Prostate gland (tissue), 2 donors: Measurements from ENCODE around the gene DCLK2. TPM values are rescaled to one million over a fixed set of nuclear protein-coding genes. Genes with fewer than 3 reads are reported as not detected.

Experiments
- DNase-seq: peaks from one replicate; pipeline ENCODE4 v3.0.0-alpha.2; 2019; ENCODE audit warnings: low spot score
- H3K27ac ChIP-seq, 2 donors: fragments of 200-600 bp; sonication (generic); 2 replicates each; pipeline ENCODE4 v1.5.1; 2017 to 2019
- H3K27me3 ChIP-seq: fragments of 200-600 bp; sonication (generic); replicated peaks from 2 replicates; pipeline ENCODE4 v1.5.1; 2019; ENCODE audit not compliant: insufficient read depth
- H3K36me3 ChIP-seq, 2 donors: fragments of 200-600 bp; sonication (generic); 1 replicate in 1 of 2; 2 replicates in 1 of 2; pipeline versions ENCODE4 v1.5.1 to v1.8.1; 2017 to 2019
- H3K4me1 ChIP-seq: fragments of 200-600 bp; sonication (generic); replicated peaks from 2 replicates; pipeline ENCODE4 v1.5.1; 2019
- H3K4me3 ChIP-seq, 2 donors: fragments of 200-600 bp; sonication (generic); 2 replicates each; pipeline ENCODE4 v1.5.1; 2017 to 2019
- H3K9me3 ChIP-seq: fragments of 200-600 bp; sonication (generic); 2 replicates; pipeline ENCODE4 v1.5.1; 2017
- POLR2A ChIP-seq: fragments of 450-650 bp; IDR thresholded peaks from one replicate; pipeline ENCODE4 v1.6.1; 2016; ENCODE audit warnings: antibody characterized with exemption, mild to moderate bottlenecking
- POLR2AphosphoS5 ChIP-seq: sonication (generic); formaldehyde crosslinking; IDR thresholded peaks from one replicate; pipeline ENCODE4 v1.6.1; 2017; ENCODE audit warnings: antibody characterized with exemption
- WGBS: methylation state at CpG from one replicate; pipeline ENCODE4 v1.1.5; 2018; 5-methylcytosine and 5-hydroxymethylcytosine counted together
- intact Hi-C: fragments of 100-400 bp; cut with DNase I; formaldehyde crosslinking; loops from one replicate; pipeline ENCODE4 v1.14.2; 2022
- total RNA-seq, 2 donors: library from RNA; depleted of rRNA; stranded (reverse); fragments of >200 nt; gene quantifications; one replicate each; pipeline ENCODE4 v1.1.0, GENCODE V29; 2016
- TF ChIP-seq, protein P1 (sequence below), 4 experiments: fragments of 200-600 bp in 2 of 4; fragments of 450-650 bp in 2 of 4; sonication (generic) in 2 of 4; IDR thresholded peaks; 1 replicate in 3 of 4; 2 replicates in 1 of 4; pipeline ENCODE4 v1.5.1; 2016 to 2019; ENCODE audit warnings: antibody characterized with exemption in 4 of 4, mild to moderate bottlenecking in 2 of 4, moderate library complexity in 2 of 4

DCLK2 gene
- total RNA-seq, 2 donors from 2014 or later: 3.3 to 18.6 TPM

DNA sequence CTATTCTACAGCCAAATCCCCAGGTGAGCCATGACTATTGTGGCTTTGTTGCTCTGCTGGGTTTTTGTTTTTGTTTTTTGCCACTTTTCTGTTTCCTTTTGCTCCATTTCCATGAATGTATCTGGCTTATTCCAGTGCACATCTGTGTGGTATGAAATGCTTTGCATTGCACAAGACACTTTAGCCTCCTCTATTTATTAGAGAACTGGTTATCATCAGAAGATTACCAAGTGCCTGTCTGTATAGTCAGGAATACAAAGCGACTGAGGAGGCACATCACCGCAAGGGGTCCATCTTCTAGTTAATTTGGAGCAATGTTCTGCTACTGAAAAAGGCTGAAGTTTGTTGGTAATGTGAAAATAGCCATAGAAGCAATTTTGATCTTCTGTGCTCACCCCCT is 120.8 kb downstream of the DCLK2 start:
- no peak for TF ChIP-seq POLR2A
- no peak for TF ChIP-seq POLR2AphosphoS5
- TF ChIP-seq, protein P1, sequence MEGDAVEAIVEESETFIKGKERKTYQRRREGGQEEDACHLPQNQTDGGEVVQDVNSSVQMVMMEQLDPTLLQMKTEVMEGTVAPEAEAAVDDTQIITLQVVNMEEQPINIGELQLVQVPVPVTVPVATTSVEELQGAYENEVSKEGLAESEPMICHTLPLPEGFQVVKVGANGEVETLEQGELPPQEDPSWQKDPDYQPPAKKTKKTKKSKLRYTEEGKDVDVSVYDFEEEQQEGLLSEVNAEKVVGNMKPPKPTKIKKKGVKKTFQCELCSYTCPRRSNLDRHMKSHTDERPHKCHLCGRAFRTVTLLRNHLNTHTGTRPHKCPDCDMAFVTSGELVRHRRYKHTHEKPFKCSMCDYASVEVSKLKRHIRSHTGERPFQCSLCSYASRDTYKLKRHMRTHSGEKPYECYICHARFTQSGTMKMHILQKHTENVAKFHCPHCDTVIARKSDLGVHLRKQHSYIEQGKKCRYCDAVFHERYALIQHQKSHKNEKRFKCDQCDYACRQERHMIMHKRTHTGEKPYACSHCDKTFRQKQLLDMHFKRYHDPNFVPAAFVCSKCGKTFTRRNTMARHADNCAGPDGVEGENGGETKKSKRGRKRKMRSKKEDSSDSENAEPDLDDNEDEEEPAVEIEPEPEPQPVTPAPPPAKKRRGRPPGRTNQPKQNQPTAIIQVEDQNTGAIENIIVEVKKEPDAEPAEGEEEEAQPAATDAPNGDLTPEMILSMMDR (IDR thresholded peaks at IDR 0.05): no peak
- Histone ChIP-seq H3K4me3 (no peak overlapping the region), H3K27me3 (no peaks in the 10 kb centered on the region), H3K27ac (no peak overlapping the region), H3K4me1 (no peaks in the 10 kb centered on the region), H3K36me3 (no peaks in the 10 kb centered on the region), H3K9me3 (no peaks in the 10 kb centered on the region)
- intact Hi-C loops: no loop called here
- WGBS: 92% methylated on average over 2 of the region's 2 CpGs
- DNase-seq: no peak

DNA sequence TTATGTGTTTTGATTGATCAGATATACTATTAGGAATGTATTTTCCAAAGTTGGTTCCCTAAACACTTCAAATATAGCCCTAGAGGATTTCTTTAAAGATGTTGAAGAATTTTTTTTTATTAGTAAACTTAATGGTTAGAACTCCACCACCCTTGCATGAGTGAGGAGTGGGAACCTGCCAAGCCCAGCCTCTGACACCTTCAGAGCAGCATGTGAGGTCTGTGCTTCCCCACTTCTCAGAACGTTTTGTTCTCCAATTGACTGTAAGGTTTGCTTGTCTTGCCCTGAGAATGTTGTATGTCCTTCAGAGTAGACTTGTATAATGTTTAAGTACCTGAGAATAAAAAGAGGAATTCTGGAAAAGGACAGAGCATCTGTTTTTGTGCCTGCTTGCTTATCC is 126.8 kb downstream of the DCLK2 start:
- H3K27me3 ChIP-seq: no peaks in the 10 kb centered on the region
- no peak overlapping the region for H3K4me3 ChIP-seq
- no peak for DNase-seq
- WGBS: 32% methylated on average over 1 of the region's 1 CpG
- TF ChIP-seq POLR2A (no peak), POLR2AphosphoS5 (no peak)
- TF ChIP-seq, protein P1 (IDR thresholded peaks at IDR 0.05): no peak
- H3K27ac ChIP-seq: no peak overlapping the region
- H3K36me3 ChIP-seq: no peaks in the 10 kb centered on the region
- intact Hi-C loops: no loop called here
- no peaks in the 10 kb centered on the region for H3K9me3 ChIP-seq
- H3K4me1 ChIP-seq: no peaks in the 10 kb centered on the region

DNA sequence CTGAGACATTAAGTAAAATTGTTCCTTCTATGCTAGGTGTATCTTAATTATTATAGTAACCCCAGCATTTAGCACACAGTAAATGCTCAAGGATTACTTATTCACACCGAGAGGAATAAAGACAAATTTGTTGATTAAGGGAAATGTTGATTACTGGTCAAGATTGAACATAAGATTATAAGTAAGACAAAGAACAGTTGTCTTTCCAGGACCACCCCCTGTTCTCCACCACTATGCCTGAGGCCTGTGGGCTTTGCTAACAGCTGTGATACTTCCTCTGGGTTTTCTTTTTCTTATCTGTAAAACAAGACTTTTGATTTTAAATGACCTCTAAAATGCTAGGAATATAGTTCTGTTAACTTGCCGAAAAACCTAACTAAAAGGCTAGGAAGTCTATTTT is 128.0 kb downstream of the DCLK2 start:
- Histone ChIP-seq H3K4me1 (no peaks in the 10 kb centered on the region), H3K27me3 (no peaks in the 10 kb centered on the region), H3K27ac (no peak overlapping the region), H3K9me3 (no peaks in the 10 kb centered on the region), H3K4me3 (no peak overlapping the region), H3K36me3 (no peaks in the 10 kb centered on the region)
- TF ChIP-seq POLR2AphosphoS5 (no peak), POLR2A (no peak)
- TF ChIP-seq, protein P1 (IDR thresholded peaks at IDR 0.05): no peak
- WGBS: 66% methylated on average over 2 of the region's 2 CpGs
- no peak for DNase-seq
- intact Hi-C loops: no loop called here

DNA sequence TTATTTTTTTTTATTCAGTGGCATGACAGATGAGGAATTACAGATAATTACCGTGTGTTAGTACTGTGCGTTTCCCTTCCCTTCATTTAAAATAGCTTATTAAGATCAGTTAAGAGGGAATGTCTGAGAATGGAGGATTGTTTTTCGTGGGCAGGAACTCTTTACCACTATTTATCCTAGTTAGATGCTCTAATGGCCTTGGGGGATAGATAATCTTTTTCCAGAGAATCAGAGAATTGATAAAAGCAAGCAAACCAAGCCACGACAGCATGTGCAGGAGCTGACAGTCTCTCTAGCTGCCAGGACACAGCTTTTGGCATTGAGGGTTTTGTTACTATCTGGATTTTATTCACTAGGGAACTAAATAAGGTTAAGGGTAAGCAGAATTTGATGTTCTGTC is 128.7 kb downstream of the DCLK2 start:
- no peak overlapping the region for H3K4me3 ChIP-seq
- H3K9me3 ChIP-seq: no peaks in the 10 kb centered on the region
- H3K27ac ChIP-seq: no peak overlapping the region
- no peak for TF ChIP-seq POLR2AphosphoS5
- TF ChIP-seq, protein P1 (IDR thresholded peaks at IDR 0.05): no peak
- TF ChIP-seq POLR2A: no peak
- WGBS: 67% methylated on average over 4 of the region's 4 CpGs
- no peaks in the 10 kb centered on the region for H3K36me3 ChIP-seq
- DNase-seq: no peak
- H3K4me1 ChIP-seq: no peaks in the 10 kb centered on the region
- intact Hi-C loops: no loop called here
- no peaks in the 10 kb centered on the region for H3K27me3 ChIP-seq

DNA sequence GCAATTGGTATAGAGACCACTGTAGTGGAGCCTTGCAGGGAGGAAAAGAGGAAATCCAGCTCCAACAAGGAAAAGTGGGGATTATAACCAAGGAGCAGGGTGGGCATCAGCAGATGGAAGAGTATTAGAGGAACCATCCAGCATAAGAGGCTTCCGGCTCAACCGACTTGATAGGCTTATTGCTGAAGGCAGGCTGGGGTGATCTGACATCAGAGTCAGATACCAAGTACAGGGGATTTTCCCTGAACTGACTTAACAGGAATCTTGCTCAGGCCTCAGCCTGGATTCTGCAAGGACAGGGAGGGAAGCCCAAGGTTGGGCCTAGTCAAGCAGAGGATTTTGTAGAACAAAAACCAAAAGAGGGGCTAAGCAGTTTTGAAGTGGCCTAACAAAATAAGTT is 129.6 kb downstream of the DCLK2 start:
- WGBS: 93% methylated on average over 2 of the region's 2 CpGs
- TF ChIP-seq, protein P1 (IDR thresholded peaks at IDR 0.05): no peak
- TF ChIP-seq POLR2A (no peak), POLR2AphosphoS5 (no peak)
- H3K4me1 ChIP-seq: no peaks in the 10 kb centered on the region
- no peak overlapping the region for H3K4me3 ChIP-seq
- no peaks in the 10 kb centered on the region for H3K9me3 ChIP-seq
- intact Hi-C loops: loop anchor here (2.0 kb wide), 1 partner anchor 197 kb away; no protein-coding TSS in a partner anchor
- DNase-seq: no peak
- H3K27ac ChIP-seq: no peak overlapping the region
- H3K36me3 ChIP-seq: no peaks in the 10 kb centered on the region
- no peaks in the 10 kb centered on the region for H3K27me3 ChIP-seq
